ENCODE measurements around the gene MYL12A. TPM values are rescaled to one million over a fixed set of nuclear protein-coding genes. Genes with fewer than 3 reads are reported as not detected.
A peak's percentile ranks its signal among the peaks of the same experiment; 100 is the strongest.

MYL12A gene
- total and polyA plus RNA-seq, 2 of the 13 experiments (the other 11 are each of a cell fraction or from before 2014, with no cell fraction given): 261 to 277 TPM

DNA sequence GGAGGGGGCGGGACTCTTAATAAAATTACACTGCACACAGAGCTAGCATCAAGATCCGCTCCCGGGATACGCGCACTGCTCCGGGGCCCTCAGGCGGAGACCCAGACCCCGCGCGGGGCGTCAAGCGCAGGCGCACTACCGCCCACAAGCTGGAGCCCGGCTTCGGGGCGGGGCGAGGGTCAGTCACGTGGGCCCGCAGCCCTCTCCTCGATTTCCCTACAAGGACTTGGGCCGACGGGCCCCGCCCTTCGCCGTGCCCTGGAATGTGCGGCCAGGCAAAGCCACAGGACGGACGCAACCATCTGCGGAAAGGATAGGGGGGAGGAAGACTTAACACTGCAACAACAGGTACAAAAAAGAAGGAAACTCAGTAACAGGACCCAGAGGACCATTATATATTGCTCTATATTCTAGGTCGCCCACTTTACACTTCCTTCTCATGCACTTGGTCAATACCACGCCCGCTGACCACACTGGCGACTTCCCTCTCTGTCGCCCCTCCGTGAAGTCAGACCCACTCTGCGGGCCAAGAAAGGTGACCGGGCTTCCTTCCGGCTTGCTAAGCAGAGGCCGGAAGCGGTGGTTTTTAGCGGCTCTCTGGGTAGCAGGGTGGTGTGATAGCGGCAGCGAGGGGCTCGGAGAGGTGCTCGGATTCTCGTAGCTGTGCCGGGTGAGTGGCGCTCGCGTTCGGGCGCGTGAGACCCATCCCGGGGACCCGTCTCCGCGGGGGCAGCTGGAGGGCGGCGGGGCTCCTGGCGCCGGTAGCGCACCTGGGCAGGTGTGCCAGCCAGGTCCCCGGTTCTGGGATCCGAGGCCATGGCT is at the start of gene MYL12A (continued):
- no peak for TF ChIP-seq ZNF383 (CRISPR knock-in tag; IDR thresholded peaks at IDR 0.05; ENCODE audit: borderline replicate concordance)
- TF ChIP-seq, protein P1, sequence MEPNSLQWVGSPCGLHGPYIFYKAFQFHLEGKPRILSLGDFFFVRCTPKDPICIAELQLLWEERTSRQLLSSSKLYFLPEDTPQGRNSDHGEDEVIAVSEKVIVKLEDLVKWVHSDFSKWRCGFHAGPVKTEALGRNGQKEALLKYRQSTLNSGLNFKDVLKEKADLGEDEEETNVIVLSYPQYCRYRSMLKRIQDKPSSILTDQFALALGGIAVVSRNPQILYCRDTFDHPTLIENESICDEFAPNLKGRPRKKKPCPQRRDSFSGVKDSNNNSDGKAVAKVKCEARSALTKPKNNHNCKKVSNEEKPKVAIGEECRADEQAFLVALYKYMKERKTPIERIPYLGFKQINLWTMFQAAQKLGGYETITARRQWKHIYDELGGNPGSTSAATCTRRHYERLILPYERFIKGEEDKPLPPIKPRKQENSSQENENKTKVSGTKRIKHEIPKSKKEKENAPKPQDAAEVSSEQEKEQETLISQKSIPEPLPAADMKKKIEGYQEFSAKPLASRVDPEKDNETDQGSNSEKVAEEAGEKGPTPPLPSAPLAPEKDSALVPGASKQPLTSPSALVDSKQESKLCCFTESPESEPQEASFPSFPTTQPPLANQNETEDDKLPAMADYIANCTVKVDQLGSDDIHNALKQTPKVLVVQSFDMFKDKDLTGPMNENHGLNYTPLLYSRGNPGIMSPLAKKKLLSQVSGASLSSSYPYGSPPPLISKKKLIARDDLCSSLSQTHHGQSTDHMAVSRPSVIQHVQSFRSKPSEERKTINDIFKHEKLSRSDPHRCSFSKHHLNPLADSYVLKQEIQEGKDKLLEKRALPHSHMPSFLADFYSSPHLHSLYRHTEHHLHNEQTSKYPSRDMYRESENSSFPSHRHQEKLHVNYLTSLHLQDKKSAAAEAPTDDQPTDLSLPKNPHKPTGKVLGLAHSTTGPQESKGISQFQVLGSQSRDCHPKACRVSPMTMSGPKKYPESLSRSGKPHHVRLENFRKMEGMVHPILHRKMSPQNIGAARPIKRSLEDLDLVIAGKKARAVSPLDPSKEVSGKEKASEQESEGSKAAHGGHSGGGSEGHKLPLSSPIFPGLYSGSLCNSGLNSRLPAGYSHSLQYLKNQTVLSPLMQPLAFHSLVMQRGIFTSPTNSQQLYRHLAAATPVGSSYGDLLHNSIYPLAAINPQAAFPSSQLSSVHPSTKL (CRISPR knock-in tag; IDR thresholded peaks at IDR 0.05): peak; percentile 35
- no peak for TF ChIP-seq MAZ (IDR thresholded peaks at IDR 0.05; ENCODE audit: borderline replicate concordance, low read depth, low read length)
- TF ChIP-seq MAZ (CRISPR knock-in tag; IDR thresholded peaks at IDR 0.05; ENCODE audit: low read depth): peak; percentile 74
- TF ChIP-seq, protein P2, sequence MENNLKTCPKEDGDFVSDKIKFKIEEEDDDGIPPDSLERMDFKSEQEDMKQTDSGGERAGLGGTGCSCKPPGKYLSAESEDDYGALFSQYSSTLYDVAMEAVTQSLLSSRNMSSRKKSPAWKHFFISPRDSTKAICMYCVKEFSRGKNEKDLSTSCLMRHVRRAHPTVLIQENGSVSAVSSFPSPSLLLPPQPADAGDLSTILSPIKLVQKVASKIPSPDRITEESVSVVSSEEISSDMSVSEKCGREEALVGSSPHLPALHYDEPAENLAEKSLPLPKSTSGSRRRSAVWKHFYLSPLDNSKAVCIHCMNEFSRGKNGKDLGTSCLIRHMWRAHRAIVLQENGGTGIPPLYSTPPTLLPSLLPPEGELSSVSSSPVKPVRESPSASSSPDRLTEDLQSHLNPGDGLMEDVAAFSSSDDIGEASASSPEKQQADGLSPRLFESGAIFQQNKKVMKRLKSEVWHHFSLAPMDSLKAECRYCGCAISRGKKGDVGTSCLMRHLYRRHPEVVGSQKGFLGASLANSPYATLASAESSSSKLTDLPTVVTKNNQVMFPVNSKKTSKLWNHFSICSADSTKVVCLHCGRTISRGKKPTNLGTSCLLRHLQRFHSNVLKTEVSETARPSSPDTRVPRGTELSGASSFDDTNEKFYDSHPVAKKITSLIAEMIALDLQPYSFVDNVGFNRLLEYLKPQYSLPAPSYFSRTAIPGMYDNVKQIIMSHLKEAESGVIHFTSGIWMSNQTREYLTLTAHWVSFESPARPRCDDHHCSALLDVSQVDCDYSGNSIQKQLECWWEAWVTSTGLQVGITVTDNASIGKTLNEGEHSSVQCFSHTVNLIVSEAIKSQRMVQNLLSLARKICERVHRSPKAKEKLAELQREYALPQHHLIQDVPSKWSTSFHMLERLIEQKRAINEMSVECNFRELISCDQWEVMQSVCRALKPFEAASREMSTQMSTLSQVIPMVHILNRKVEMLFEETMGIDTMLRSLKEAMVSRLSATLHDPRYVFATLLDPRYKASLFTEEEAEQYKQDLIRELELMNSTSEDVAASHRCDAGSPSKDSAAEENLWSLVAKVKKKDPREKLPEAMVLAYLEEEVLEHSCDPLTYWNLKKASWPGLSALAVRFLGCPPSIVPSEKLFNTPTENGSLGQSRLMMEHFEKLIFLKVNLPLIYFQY (CRISPR knock-in tag; IDR thresholded peaks at IDR 0.05; ENCODE audit: borderline replicate concordance): peak; percentile 13; the same call in 1 of the 2 replicates
- TF ChIP-seq, protein P3, sequence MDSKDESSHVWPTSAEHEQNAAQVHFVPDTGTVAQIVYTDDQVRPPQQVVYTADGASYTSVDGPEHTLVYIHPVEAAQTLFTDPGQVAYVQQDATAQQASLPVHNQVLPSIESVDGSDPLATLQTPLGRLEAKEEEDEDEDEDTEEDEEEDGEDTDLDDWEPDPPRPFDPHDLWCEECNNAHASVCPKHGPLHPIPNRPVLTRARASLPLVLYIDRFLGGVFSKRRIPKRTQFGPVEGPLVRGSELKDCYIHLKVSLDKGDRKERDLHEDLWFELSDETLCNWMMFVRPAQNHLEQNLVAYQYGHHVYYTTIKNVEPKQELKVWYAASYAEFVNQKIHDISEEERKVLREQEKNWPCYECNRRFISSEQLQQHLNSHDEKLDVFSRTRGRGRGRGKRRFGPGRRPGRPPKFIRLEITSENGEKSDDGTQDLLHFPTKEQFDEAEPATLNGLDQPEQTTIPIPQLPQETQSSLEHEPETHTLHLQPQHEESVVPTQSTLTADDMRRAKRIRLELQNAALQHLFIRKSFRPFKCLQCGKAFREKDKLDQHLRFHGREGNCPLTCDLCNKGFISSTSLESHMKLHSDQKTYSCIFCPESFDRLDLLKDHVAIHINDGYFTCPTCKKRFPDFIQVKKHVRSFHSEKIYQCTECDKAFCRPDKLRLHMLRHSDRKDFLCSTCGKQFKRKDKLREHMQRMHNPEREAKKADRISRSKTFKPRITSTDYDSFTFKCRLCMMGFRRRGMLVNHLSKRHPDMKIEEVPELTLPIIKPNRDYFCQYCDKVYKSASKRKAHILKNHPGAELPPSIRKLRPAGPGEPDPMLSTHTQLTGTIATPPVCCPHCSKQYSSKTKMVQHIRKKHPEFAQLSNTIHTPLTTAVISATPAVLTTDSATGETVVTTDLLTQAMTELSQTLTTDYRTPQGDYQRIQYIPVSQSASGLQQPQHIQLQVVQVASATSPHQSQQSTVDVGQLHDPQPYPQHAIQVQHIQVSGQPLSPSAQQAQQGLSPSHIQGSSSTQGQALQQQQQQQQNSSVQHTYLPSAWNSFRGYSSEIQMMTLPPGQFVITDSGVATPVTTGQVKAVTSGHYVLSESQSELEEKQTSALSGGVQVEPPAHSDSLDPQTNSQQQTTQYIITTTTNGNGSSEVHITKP (CRISPR knock-in tag; IDR thresholded peaks at IDR 0.05; ENCODE audit: low read depth): peak; percentile 100
- TF ChIP-seq PITX1 (CRISPR knock-in tag; IDR thresholded peaks at IDR 0.05): no peak
- peak; percentile 37 for TF ChIP-seq SP2 (CRISPR knock-in tag; IDR thresholded peaks at IDR 0.05)
- TF ChIP-seq NR2F6 (IDR thresholded peaks at IDR 0.05): peak; percentile 55
- TF ChIP-seq NR2F6 (CRISPR knock-in tag; IDR thresholded peaks at IDR 0.05): peak; percentile 68; the same call in 1 of the 2 replicates
- TF ChIP-seq, protein P4, sequence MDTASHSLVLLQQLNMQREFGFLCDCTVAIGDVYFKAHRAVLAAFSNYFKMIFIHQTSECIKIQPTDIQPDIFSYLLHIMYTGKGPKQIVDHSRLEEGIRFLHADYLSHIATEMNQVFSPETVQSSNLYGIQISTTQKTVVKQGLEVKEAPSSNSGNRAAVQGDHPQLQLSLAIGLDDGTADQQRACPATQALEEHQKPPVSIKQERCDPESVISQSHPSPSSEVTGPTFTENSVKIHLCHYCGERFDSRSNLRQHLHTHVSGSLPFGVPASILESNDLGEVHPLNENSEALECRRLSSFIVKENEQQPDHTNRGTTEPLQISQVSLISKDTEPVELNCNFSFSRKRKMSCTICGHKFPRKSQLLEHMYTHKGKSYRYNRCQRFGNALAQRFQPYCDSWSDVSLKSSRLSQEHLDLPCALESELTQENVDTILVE (CRISPR knock-in tag; IDR thresholded peaks at IDR 0.05): peak; percentile 68; the same call in 1 of the 2 replicates
